ENCODE data around the gene GPR42. TPM values are rescaled to one million over a fixed set of nuclear protein-coding genes. Genes with fewer than 3 reads are reported as not detected.
"Not testable (repeated sequence)": the region's sequence is repeated elsewhere in the genome, so short reads cannot be mapped to it uniquely, and the experiment has no call there.

The GPR42 gene
- total and polyA plus RNA-seq, 12 donors: not detected

DNA sequence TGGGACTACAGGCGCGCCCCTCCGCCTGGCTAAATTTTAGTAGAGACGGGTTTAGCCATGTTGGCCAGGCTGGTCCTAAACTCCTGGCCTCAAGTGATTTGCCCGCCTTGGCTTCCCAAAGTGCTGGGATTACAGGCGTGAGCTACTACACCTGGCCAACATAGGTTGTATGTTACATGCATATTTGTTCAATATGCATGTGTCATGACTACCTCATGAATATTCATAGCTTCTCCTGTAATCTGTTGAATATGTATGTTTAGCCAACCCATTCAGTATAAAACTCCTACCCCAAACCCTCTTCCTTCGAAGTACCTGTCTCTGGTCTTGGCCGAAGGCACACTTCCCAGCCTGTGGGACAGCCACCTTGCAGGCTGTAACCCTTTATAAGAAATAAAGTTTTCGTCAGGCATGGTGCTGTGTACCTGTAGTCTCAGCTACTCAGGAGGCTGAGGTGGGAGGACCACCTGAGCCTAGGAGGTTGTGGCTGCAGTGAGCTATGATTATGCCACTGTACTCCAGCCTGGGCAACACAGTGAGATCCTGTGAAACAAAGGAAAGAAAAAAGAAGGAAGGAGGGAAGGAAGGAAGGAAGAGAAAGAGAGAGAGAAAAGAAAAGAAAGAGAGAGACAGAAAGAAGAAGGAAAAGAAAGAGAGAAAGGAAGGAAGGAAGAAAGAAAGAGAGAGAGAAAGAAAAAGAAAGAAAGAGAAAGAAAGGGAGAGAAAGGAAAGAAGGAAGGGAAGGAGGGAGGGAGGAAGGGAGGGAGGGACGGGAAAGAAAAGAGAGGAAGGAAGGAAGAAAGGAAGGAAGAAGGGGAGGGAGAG is 29.3 kb downstream of the GPR42 start:
- 81 to 90% (median 83%) methylated on average over 10 of the region's 10 CpGs for WGBS, 4 donors
- no peaks in the 10 kb centered on the region for H3K27me3 ChIP-seq
- H3K36me3 ChIP-seq (replicated peaks in 1 of 2): no peaks in the 10 kb centered on the region
- DNase-seq: no peak
- H3K4me1 ChIP-seq (replicated peaks in 1 of 2): peaks cover 0 to 11% of the 10 kb centered on the region in 2 donors
- no peaks in the 10 kb centered on the region for H3K9me3 ChIP-seq (replicated peaks in 1 of 3)
- no peak overlapping the region for H3K4me3 ChIP-seq
- intact Hi-C loops (cut with DNase I): no loop called here
- H3K27ac ChIP-seq: no peak overlapping the region
- TF ChIP-seq, protein P1, sequence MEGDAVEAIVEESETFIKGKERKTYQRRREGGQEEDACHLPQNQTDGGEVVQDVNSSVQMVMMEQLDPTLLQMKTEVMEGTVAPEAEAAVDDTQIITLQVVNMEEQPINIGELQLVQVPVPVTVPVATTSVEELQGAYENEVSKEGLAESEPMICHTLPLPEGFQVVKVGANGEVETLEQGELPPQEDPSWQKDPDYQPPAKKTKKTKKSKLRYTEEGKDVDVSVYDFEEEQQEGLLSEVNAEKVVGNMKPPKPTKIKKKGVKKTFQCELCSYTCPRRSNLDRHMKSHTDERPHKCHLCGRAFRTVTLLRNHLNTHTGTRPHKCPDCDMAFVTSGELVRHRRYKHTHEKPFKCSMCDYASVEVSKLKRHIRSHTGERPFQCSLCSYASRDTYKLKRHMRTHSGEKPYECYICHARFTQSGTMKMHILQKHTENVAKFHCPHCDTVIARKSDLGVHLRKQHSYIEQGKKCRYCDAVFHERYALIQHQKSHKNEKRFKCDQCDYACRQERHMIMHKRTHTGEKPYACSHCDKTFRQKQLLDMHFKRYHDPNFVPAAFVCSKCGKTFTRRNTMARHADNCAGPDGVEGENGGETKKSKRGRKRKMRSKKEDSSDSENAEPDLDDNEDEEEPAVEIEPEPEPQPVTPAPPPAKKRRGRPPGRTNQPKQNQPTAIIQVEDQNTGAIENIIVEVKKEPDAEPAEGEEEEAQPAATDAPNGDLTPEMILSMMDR (IDR thresholded peaks at IDR 0.05): no peak
- TF ChIP-seq POLR2A (IDR thresholded peaks at IDR 0.05): no peak

DNA sequence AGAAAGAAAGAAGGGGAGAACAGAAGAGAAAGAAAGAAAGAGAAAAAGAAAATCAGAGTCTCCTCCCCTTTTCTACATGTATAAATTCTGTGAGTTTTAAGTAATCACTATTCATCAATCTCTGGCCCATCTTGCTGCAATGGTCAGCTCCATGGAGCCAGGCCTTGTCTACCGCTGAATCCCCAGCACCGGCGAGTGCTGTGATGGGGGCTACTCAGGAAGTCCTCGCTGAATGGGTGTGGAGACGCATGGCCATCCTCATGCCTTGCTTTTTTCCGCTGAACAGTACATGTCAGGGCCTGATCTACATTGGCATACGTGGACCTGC is 29.9 kb downstream of the GPR42 start:
- H3K27me3 ChIP-seq: no peaks in the 10 kb centered on the region
- H3K4me1 ChIP-seq (replicated peaks in 1 of 2): peaks cover 0 to 6% of the 10 kb centered on the region in 2 donors
- TF ChIP-seq, protein P1 (IDR thresholded peaks at IDR 0.05): no peak
- no peak for TF ChIP-seq POLR2A (IDR thresholded peaks at IDR 0.05)
- 93 to 98% (median 95%) methylated on average over 7 of the region's 7 CpGs for WGBS, 4 donors
- H3K36me3 ChIP-seq (replicated peaks in 1 of 2): no peaks in the 10 kb centered on the region
- no peak for DNase-seq
- intact Hi-C loops (cut with DNase I): no loop called here
- H3K4me3 ChIP-seq: no peak overlapping the region
- H3K27ac ChIP-seq: no peak overlapping the region
- H3K9me3 ChIP-seq (replicated peaks in 1 of 3): no peaks in the 10 kb centered on the region

DNA sequence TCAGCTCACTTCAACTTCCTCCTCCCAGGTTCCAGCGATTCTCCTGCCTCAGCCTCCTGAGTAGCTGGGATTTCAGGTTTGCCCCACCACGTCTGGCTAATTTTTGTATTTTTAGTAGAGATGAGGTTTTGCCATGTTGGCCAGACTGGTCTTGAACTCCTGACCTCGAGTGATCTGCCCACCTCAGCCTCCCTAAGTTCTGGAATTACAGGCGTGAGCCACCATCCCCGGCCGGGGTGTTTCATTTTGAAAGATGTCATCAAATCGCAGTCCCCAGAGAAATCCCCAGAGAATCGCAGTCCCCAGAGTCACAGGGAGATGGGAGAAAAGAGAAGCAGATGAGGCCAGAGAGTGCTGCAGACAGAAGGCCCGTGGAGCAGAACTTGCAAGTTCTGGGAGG is 30.5 kb downstream of the GPR42 start:
- H3K27ac ChIP-seq: not testable (repeated sequence)

DNA sequence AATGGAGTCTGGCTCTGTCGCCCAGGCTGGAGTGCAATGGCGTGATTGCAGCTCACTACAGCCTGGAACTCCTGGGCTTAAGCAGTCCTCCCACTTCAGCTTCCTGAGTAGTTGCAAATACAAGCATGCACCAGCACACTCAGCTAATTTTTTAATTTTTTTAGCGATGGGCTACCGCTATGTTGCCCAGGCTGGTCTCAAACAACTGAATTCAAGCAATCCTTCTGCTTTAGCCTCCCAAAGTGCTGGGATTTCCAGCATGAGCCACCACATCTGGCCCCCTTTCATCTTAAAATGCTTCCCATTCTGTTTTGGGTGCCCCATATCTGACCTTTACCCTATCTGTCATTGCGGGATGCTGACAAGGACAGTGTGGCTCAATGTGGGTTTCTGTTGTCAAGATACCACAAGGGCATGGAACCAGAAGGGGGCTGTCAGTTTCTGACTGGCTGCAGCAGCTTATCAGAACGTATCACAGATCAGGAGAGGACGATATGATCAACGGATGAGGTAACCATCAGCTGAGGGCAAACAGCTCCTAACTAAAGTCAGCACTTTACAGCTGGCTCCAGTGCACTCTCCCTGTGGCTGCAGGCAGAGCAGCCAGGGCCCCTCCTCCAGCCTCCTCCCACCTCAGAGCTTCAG is 32.4 kb downstream of the GPR42 start:
- no peaks in the 10 kb centered on the region for H3K4me1 ChIP-seq (replicated peaks in 1 of 2)
- no peak overlapping the region for H3K4me3 ChIP-seq
- no peaks in the 10 kb centered on the region for H3K36me3 ChIP-seq (replicated peaks in 1 of 2)
- intact Hi-C loops (cut with DNase I): no loop called here
- no peaks in the 10 kb centered on the region for H3K9me3 ChIP-seq (replicated peaks in 1 of 3)
- H3K27me3 ChIP-seq: no peaks in the 10 kb centered on the region
- H3K27ac ChIP-seq: no peak overlapping the region
- TF ChIP-seq, protein P1 (IDR thresholded peaks at IDR 0.05): no peak
- no peak for TF ChIP-seq POLR2A (IDR thresholded peaks at IDR 0.05)
- DNase-seq: no peak
- WGBS, 4 donors: 86 to 92% (median 88%) methylated on average over 7 to 8 of the region's 8 CpGs

More for the DNA sequence above, 30.5 kb downstream of the GPR42 start:
- WGBS, 4 donors: 85 to 95% (median 86%) methylated on average over 9 of the region's 9 CpGs
- H3K9me3 ChIP-seq (replicated peaks in 1 of 3); intact Hi-C loops (cut with DNase I); H3K4me3 ChIP-seq; DNase-seq; H3K27me3 ChIP-seq; H3K36me3 ChIP-seq (replicated peaks in 1 of 2); H3K4me1 ChIP-seq (replicated peaks in 1 of 2): not testable (repeated sequence)

Measured in adrenal gland (tissue), 12 donors.